Measurements from ENCODE around the gene METTL25. TPM values are rescaled to one million over a fixed set of nuclear protein-coding genes. Genes with fewer than 3 reads are reported as not detected.

Gene METTL25
- total RNA-seq, 2 experiments from 2014 or later: 8.0 to 12.5 TPM

DNA sequence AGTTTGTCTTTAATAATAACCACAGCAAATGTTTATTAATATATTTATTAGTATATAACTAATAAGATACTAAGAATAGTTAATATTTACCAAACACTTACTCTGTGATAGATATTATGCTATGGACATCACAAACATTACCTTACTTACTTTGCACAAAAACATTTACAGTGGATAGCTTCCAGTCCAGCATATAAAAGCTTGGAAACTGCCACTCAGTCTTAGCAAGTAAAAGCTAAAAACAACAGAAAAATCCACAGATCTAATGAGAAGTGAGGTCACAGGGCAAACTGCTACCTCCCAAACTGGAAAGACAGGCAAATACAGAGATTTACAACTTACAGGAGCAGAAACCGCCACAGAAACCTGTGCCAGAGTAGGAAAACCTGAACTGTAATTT, 99.8 kb downstream of the METTL25 start:
- no peaks in the 10 kb centered on the region for H3K9me2 ChIP-seq (ENCODE audit: insufficient read depth, low read length)
- intact Hi-C loops (cut with micrococcal nuclease; ENCODE audit: unreplicated experiment): no loop called here
- CTCF ChIA-PET (ENCODE audit: unreplicated experiment): no interaction called here

DNA sequence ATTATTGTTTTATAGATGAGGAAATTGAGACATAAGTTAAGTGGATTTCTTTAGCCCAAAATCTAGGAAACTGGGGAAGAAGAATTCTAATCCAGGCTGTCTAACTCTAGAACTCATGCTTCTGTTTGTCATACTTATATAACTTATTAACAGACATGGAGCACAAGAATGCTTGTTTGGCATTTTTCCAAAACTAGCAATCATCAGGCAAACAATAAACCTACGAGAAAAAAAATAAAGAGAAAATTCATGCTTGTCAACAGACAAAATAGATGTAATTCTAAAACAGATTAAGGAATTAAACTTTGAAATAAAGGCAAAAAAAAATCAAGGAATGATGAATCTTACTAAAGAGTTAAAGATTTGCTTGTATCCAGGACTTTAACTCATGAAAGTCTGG, 103.1 kb downstream of the METTL25 start:
- no peak overlapping the region for H2AFZ ChIP-seq (ENCODE audit: low read length)
- no peak overlapping the region for H3K27ac ChIP-seq (ENCODE audit: low read depth, low read length, poor library complexity, severe bottlenecking)
- no peak for TF ChIP-seq EZH2phosphoT487 (IDR thresholded peaks at IDR 0.05; ENCODE audit: borderline replicate concordance, low read depth, low read length)
- TF ChIP-seq, protein P1, sequence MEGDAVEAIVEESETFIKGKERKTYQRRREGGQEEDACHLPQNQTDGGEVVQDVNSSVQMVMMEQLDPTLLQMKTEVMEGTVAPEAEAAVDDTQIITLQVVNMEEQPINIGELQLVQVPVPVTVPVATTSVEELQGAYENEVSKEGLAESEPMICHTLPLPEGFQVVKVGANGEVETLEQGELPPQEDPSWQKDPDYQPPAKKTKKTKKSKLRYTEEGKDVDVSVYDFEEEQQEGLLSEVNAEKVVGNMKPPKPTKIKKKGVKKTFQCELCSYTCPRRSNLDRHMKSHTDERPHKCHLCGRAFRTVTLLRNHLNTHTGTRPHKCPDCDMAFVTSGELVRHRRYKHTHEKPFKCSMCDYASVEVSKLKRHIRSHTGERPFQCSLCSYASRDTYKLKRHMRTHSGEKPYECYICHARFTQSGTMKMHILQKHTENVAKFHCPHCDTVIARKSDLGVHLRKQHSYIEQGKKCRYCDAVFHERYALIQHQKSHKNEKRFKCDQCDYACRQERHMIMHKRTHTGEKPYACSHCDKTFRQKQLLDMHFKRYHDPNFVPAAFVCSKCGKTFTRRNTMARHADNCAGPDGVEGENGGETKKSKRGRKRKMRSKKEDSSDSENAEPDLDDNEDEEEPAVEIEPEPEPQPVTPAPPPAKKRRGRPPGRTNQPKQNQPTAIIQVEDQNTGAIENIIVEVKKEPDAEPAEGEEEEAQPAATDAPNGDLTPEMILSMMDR (conservative IDR thresholded peaks at IDR 0.05; ENCODE audit: low read length): no peak
- no peaks in the 10 kb centered on the region for H3K9me3 ChIP-seq (ENCODE audit: low read length)
- H3K4me2 ChIP-seq (ENCODE audit: low read length): no peak overlapping the region
- no peaks in the 10 kb centered on the region for H4K20me1 ChIP-seq (ENCODE audit: insufficient read depth, low read length)
- intact Hi-C loops (cut with micrococcal nuclease; ENCODE audit: unreplicated experiment): no loop called here
- no TSS peak for BruUV-seq (replicated peaks)
- no peaks in the 10 kb centered on the region for H3K79me2 ChIP-seq (ENCODE audit: insufficient read depth, low read depth, low read length)
- ChIA-PET POLR2A (no interaction called here), CTCF (ENCODE audit: unreplicated experiment) (no interaction called here)
- H3K4me3 ChIP-seq (ENCODE audit: low read depth, low read length, poor library complexity, severe bottlenecking): no peak overlapping the region
- no peaks in the 10 kb centered on the region for H3K9me2 ChIP-seq (ENCODE audit: insufficient read depth, low read length)
- no peak for DNase-seq (ENCODE audit: low spot score)
- no peaks in the 10 kb centered on the region for H3K4me1 ChIP-seq (ENCODE audit: insufficient read depth, low read length, poor library complexity, severe bottlenecking)
- no peaks in the 10 kb centered on the region for H3K36me3 ChIP-seq (ENCODE audit: insufficient read depth, low read length)

More for the DNA sequence above, 99.8 kb downstream of the METTL25 start:
- no peak for DNase-seq (ENCODE audit: low spot score)
- Histone ChIP-seq H2AFZ (ENCODE audit: low read length) (no peak overlapping the region), H3K9me3 (ENCODE audit: low read length) (no peaks in the 10 kb centered on the region), H3K4me1 (ENCODE audit: insufficient read depth, low read length, poor library complexity, severe bottlenecking) (no peaks in the 10 kb centered on the region), H3K36me3 (ENCODE audit: insufficient read depth, low read length) (no peaks in the 10 kb centered on the region), H3K27ac (ENCODE audit: low read depth, low read length, poor library complexity, severe bottlenecking) (no peak overlapping the region), H3K79me2 (ENCODE audit: insufficient read depth, low read depth, low read length) (no peaks in the 10 kb centered on the region), H3K4me3 (ENCODE audit: low read depth, low read length, poor library complexity, severe bottlenecking) (no peak overlapping the region), H4K20me1 (ENCODE audit: insufficient read depth, low read length) (no peaks in the 10 kb centered on the region), H3K4me2 (ENCODE audit: low read length) (no peak overlapping the region)
- no peak for TF ChIP-seq EZH2phosphoT487 (IDR thresholded peaks at IDR 0.05; ENCODE audit: borderline replicate concordance, low read depth, low read length)
- TF ChIP-seq, protein P1 (conservative IDR thresholded peaks at IDR 0.05; ENCODE audit: low read length): no peak
- no TSS peak for BruUV-seq (replicated peaks)
- POLR2A ChIA-PET: interaction anchor here (0.9 to 1.7 kb wide), 2 partner anchors 9 to 28 kb away, joined by 3 to 5 read pairs; no protein-coding TSS in a partner anchor

DNA sequence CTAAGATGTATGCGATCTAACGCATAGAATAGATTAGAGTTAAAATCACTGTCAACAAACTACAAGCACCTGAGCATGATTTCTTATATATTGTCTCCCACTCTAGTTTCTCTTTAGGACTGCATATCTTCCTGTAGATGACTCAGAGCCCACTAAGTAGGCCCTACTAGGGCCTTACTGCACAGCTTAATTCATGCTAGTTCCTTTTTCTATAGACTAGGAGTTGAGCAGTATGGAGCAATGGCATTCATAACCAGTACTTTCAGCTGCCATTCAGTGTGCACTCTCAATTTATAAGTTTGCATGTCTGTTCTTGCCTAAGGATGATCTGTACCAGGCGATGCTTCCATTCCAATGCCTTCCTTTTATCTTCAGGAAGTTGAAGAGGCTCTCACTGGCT, 103.5 kb downstream of the METTL25 start:
- Histone ChIP-seq H3K9me3 (ENCODE audit: low read length) (no peaks in the 10 kb centered on the region), H3K9me2 (ENCODE audit: insufficient read depth, low read length) (no peaks in the 10 kb centered on the region), H2AFZ (ENCODE audit: low read length) (no peak overlapping the region), H3K27ac (ENCODE audit: low read depth, low read length, poor library complexity, severe bottlenecking) (no peak overlapping the region), H3K79me2 (ENCODE audit: insufficient read depth, low read depth, low read length) (no peaks in the 10 kb centered on the region), H3K4me3 (ENCODE audit: low read depth, low read length, poor library complexity, severe bottlenecking) (no peak overlapping the region), H3K4me2 (ENCODE audit: low read length) (no peak overlapping the region), H4K20me1 (ENCODE audit: insufficient read depth, low read length) (no peaks in the 10 kb centered on the region), H3K4me1 (ENCODE audit: insufficient read depth, low read length, poor library complexity, severe bottlenecking) (no peaks in the 10 kb centered on the region), H3K36me3 (ENCODE audit: insufficient read depth, low read length) (no peaks in the 10 kb centered on the region)
- no peak for DNase-seq (ENCODE audit: low spot score)
- no TSS peak for BruUV-seq (replicated peaks)
- ChIA-PET CTCF (ENCODE audit: unreplicated experiment) (no interaction called here), POLR2A (no interaction called here)
- intact Hi-C loops (cut with micrococcal nuclease; ENCODE audit: unreplicated experiment): no loop called here
- TF ChIP-seq, protein P1 (conservative IDR thresholded peaks at IDR 0.05; ENCODE audit: low read length): no peak
- no peak for TF ChIP-seq EZH2phosphoT487 (IDR thresholded peaks at IDR 0.05; ENCODE audit: borderline replicate concordance, low read depth, low read length)
